Right lobe of liver (tissue), 6 donors: ENCODE data around the gene KLRC2. TPM values are rescaled to one million over a fixed set of nuclear protein-coding genes. Genes with fewer than 3 reads are reported as not detected.
"Not testable (repeated sequence)": the region's sequence is repeated elsewhere in the genome, so short reads cannot be mapped to it uniquely, and the experiment has no call there.

Experiments used
- ATAC-seq, 4 donors: fragments of 200-7000 bp; cut with Tn5 transposase; one replicate each; pipeline ENCODE4 v1.9.1; 2020; ENCODE audit warnings: mild to moderate bottlenecking in 4 of 4, moderate library complexity in 4 of 4
- DNase-seq, 3 donors: peaks; one replicate each; pipeline ENCODE4 v3.0.0-alpha.2; 2020
- H3K27ac ChIP-seq, 3 donors: fragments of 200-600 bp; one replicate each; pipeline ENCODE4 v1.8.0; 2022
- H3K27me3 ChIP-seq, 2 donors: fragments of 200-600 bp; one replicate each; pipeline ENCODE4 v1.8.0; 2022
- H3K36me3 ChIP-seq, 4 donors: fragments of 200-600 bp; sonication (generic) in 1 of 4; one replicate each; pipeline versions ENCODE4 v1.5.1 to v1.8.0; 2017 to 2022; ENCODE audit warnings: control low read depth in 1 of 4
- H3K4me1 ChIP-seq, 4 donors: fragments of 200-600 bp; sonication (generic) in 1 of 4; one replicate each; pipeline versions ENCODE4 v1.5.1 to v1.8.0; 2017 to 2022; ENCODE audit warnings: control low read depth in 1 of 4
- H3K4me3 ChIP-seq, 3 donors: fragments of 200-600 bp; one replicate each; pipeline ENCODE4 v1.8.0; 2022
- H3K9me3 ChIP-seq, 4 donors: fragments of 200-600 bp; sonication (generic) in 1 of 4; one replicate each; pipeline versions ENCODE4 v1.5.1 to v1.8.0; 2017 to 2022; ENCODE audit warnings: control low read depth in 1 of 4
- CTCF ChIP-seq, 4 donors: fragments of 200-600 bp in 3 of 4; fragments of 450-650 bp in 1 of 4; IDR thresholded peaks; one replicate each; pipeline versions ENCODE4 v1.5.1 to v1.8.0; 2016 to 2022; ENCODE audit warnings: antibody characterized with exemption in 4 of 4, mild to moderate bottlenecking in 2 of 4
- POLR2A ChIP-seq: fragments of 450-650 bp; IDR thresholded peaks from one replicate; pipeline ENCODE4 v1.6.1; 2017; ENCODE audit warnings: antibody characterized with exemption, mild to moderate bottlenecking
- WGBS: methylation state at CpG from one replicate; pipeline ENCODE4 v1.1.6; 2018; ENCODE audit warnings: low coverage, low lambda C conversion rate; ENCODE audit not compliant: insufficient coverage; ENCODE audit errors: missing lambda C conversion rate; 5-methylcytosine and 5-hydroxymethylcytosine counted together
- intact Hi-C, 2 donors: fragments of 100-400 bp; cut with DNase I; formaldehyde crosslinking; loops; one replicate each; pipeline versions ENCODE4 v1.11.2 to v1.14.1; 2022
- long read RNA-seq: library from polyadenylated mRNA; unstranded; transcript quantifications from one replicate; pipeline ENCODE4 v2.0.0, GENCODE V29; 2019
- total RNA-seq, 6 experiments: library from RNA; depleted of rRNA in 2 of 6; stranded (reverse); fragments of >200 nt in 2 of 6; fragmentation: NEBNext Ultra II Directional in 3 of 6; extraction: Animal tissue kit (Norgen Biotek cat#: 25700) in 3 of 6; gene quantifications; one replicate each; pipeline versions ENCODE4 v1.1.0 to v1.2.4, GENCODE V29; 2016 to 2023
- donor health status: DM: no; HTN: yes; CAD: no.
- donor health status: DM: no; HTN: no; CAD: no.
- donor health status: DM: no; HTN: no; CAD: no.
- donor health status: DM: no; HTN: yes; CAD: no.
- donor health status: DM: no; HTN: yes; CAD: no.

Gene KLRC2
- total RNA-seq = under 1 TPM in 4 of 6 experiments, not detected in 2; 0.31 to 0.68 (median 0.48) TPM
- long read RNA-seq = 0 reads

GRCh38 chr12:10435816-10436215 lies at the start of gene KLRC2:
TSS of gene KLRC2 (minus strand) at chr12:10436010. CDS start at chr12:10435986, 24 bp downstream.
- H3K36me3 ChIP-seq, H3K4me3 ChIP-seq, H3K4me1 ChIP-seq, ATAC-seq, H3K9me3 ChIP-seq, H3K27ac ChIP-seq, H3K27me3 ChIP-seq, DNase-seq, intact Hi-C loops: not testable (repeated sequence)
- WGBS = 41% methylated on average over 3 of the region's 3 CpGs

DNA sequence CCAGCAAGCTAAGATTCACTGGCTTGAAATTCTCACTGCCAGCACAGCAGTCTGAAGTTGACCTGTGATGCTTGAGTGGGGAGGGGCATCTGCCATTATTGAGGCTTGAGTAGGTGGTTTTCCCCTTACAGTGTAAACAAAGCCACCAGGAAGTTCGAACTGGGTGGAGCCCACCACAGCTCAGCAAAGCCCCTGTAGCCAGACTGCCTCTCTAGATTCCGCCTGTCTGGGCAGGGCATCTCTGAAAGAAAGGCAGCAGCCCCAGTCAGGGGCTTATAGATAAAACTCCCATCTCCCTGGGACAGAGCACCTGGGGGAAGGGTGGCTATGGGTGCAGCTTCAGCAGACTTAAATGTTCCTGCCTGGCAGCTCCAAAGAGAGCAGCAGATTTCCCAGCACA lies 46.1 kb upstream of the KLRC2 start:
- ATAC-seq, intact Hi-C loops, H3K36me3 ChIP-seq: not testable (repeated sequence)

GRCh38 chr12:10472808-10473207 lies 37.0 kb upstream of the KLRC2 start:
- H3K9me3 ChIP-seq, H3K27me3 ChIP-seq, ATAC-seq, H3K27ac ChIP-seq, H3K4me3 ChIP-seq, H3K4me1 ChIP-seq, intact Hi-C loops, H3K36me3 ChIP-seq, DNase-seq: not testable (repeated sequence)
- 82% methylated on average over 5 of the region's 5 CpGs for WGBS

More for the DNA sequence above, 46.1 kb upstream of the KLRC2 start:
- not testable (repeated sequence) for H3K4me3 ChIP-seq, H3K27ac ChIP-seq, H3K4me1 ChIP-seq, H3K9me3 ChIP-seq, H3K27me3 ChIP-seq, DNase-seq
- no CpG with 5 or more reads among the region's 2 CpGs for WGBS

GRCh38 chr12:10469701-10470100 lies 33.9 kb upstream of the KLRC2 start:
- DNase-seq (no peak), ATAC-seq (no peak)
- no peak overlapping the region for H3K27ac ChIP-seq
- no peak overlapping the region for H3K4me3 ChIP-seq
- intact Hi-C loops = no loop called here
- no peaks in the 10 kb centered on the region for H3K9me3 ChIP-seq
- no peaks in the 10 kb centered on the region for H3K27me3 ChIP-seq
- no peaks in the 10 kb centered on the region for H3K36me3 ChIP-seq
- 56% methylated on average over 1 of the region's 1 CpG for WGBS
- H3K4me1 ChIP-seq = no peaks in the 10 kb centered on the region
- no peak for TF ChIP-seq CTCF (IDR thresholded peaks at IDR 0.05)
- no peak for TF ChIP-seq POLR2A

GRCh38 chr12:10466311-10466710 lies 30.5 kb upstream of the KLRC2 start:
- TF ChIP-seq CTCF (IDR thresholded peaks at IDR 0.05) (no peak), POLR2A (no peak)
- no peak for ATAC-seq
- intact Hi-C loops = no loop called here
- no peak overlapping the region for H3K27ac ChIP-seq
- no peak for DNase-seq
- WGBS = no CpG with 5 or more reads among the region's 4 CpGs
- no peak overlapping the region for H3K4me3 ChIP-seq
- H3K27me3 ChIP-seq = no peaks in the 10 kb centered on the region
- H3K4me1 ChIP-seq = no peaks in the 10 kb centered on the region
- H3K36me3 ChIP-seq = no peaks in the 10 kb centered on the region
- no peaks in the 10 kb centered on the region for H3K9me3 ChIP-seq

- Histone ChIP-seq H3K4me1 (no peaks in the 10 kb centered on the region), H3K27ac (no peak overlapping the region), H3K4me3 (no peak overlapping the region), H3K36me3 (no peaks in the 10 kb centered on the region), H3K9me3 (no peaks in the 10 kb centered on the region), H3K27me3 (no peaks in the 10 kb centered on the region)
- no peak for DNase-seq
- TF ChIP-seq CTCF (IDR thresholded peaks at IDR 0.05) (no peak), POLR2A (no peak)
- intact Hi-C loops = no loop called here
- ATAC-seq = no peak
- 100% methylated on average over 1 of the region's 3 CpGs for WGBS
Observed at GRCh38 chr12:10457760-10458159, 21.9 kb upstream of the KLRC2 start.
